Tibial nerve (tissue), 4 donors: ENCODE data around the gene CCL8.

Experiments used
- CTCF ChIP-seq, 5 experiments: fragments of 200-600 bp in 3 of 5; fragments of 450-650 bp in 2 of 5; sonication (generic) in 3 of 5; IDR thresholded peaks; one replicate each; pipeline ENCODE4 v1.5.1; 2016 to 2019; ENCODE audit warnings: antibody characterized with exemption in 5 of 5, mild to moderate bottlenecking in 3 of 5, moderate library complexity in 2 of 5
- EP300 ChIP-seq, 2 donors: sonication (generic); formaldehyde crosslinking; IDR thresholded peaks; one replicate each; pipeline ENCODE4 v1.6.1; 2017; ENCODE audit warnings: antibody characterized with exemption in 2 of 2, mild to moderate bottlenecking in 1 of 2
- POLR2A ChIP-seq, 2 donors: fragments of 450-650 bp; IDR thresholded peaks; one replicate each; pipeline ENCODE4 v1.6.1; 2017; ENCODE audit warnings: antibody characterized with exemption in 2 of 2, mild to moderate bottlenecking in 2 of 2, moderate library complexity in 2 of 2

- TF ChIP-seq EP300 (IDR thresholded peaks at IDR 0.05) (no peak), CTCF (IDR thresholded peaks at IDR 0.05) (no peak), POLR2A (IDR thresholded peaks at IDR 0.05) (no peak)
Observed at GRCh38 chr17:34366529-34367107, 47.4 kb downstream of the CCL8 start.
